Glutamatergic neuron (in vitro differentiated cells): ENCODE data around the gene SLF1. TPM values are rescaled to one million over a fixed set of nuclear protein-coding genes. Genes with fewer than 3 reads are reported as not detected.

ENCODE experiments used
- DNase-seq: peaks from one replicate; pipeline ENCODE4 v3.0.0; 2022
- H3K27ac Mint-ChIP-seq: one replicate; pipeline ENCODE4 v1.8.0; 2020; ENCODE audit warnings: mild to moderate bottlenecking, mixed read lengths, inconsistent platforms; ENCODE audit not compliant: unreplicated experiment
- H3K27me3 Mint-ChIP-seq: one replicate; pipeline ENCODE4 v1.8.0; 2020; ENCODE audit warnings: mild to moderate bottlenecking, moderate library complexity, mixed read lengths, inconsistent platforms; ENCODE audit not compliant: unreplicated experiment
- H3K36me3 Mint-ChIP-seq: one replicate; pipeline ENCODE4 v1.8.0; 2020; ENCODE audit warnings: mild to moderate bottlenecking, mixed read lengths, inconsistent platforms; ENCODE audit not compliant: unreplicated experiment
- H3K4me1 Mint-ChIP-seq: one replicate; pipeline ENCODE4 v1.8.0; 2020; ENCODE audit warnings: mild to moderate bottlenecking, low read depth, mixed read lengths, inconsistent platforms; ENCODE audit not compliant: unreplicated experiment
- H3K4me3 Mint-ChIP-seq: one replicate; pipeline ENCODE4 v1.8.0; 2020; ENCODE audit warnings: mild to moderate bottlenecking, mixed read lengths, inconsistent platforms; ENCODE audit not compliant: unreplicated experiment
- H3K9me3 Mint-ChIP-seq: one replicate; pipeline ENCODE4 v1.8.0; 2020; ENCODE audit warnings: mild to moderate bottlenecking, moderate library complexity, mixed read lengths, inconsistent platforms; ENCODE audit not compliant: unreplicated experiment
- CTCF ChIP-seq: fragments of 200-600 bp; sonication (generic); IDR thresholded peaks from one replicate; pipeline ENCODE4 v1.5.0; 2021; ENCODE audit not compliant: partially characterized antibody, unreplicated experiment
- total RNA-seq: library from RNA; stranded (reverse); fragmentation: NEBNext Ultra II Directional; extraction: Animal tissue kit (Norgen Biotek cat#: 25700); gene quantifications from one replicate; pipeline ENCODE4 v1.2.1, GENCODE V29; 2021; ENCODE audit not compliant: unreplicated experiment

The SLF1 gene
- total RNA-seq, 1 donor from 2014 or later: 2.6 TPM

- Mint-ChIP-seq H3K27me3 (no peaks in the 10 kb centered on the region), H3K27ac (no peak overlapping the region), H3K4me3 (no peak overlapping the region), H3K4me1 (peaks cover 5% of the 10 kb centered on the region), H3K36me3 (no peaks in the 10 kb centered on the region), H3K9me3 (no peaks in the 10 kb centered on the region)
- no peak for TF ChIP-seq CTCF
- DNase-seq: no peak
These were observed 121.8 kb downstream of the SLF1 start for GRCh38 chr5:94740286-94740685.

DNA sequence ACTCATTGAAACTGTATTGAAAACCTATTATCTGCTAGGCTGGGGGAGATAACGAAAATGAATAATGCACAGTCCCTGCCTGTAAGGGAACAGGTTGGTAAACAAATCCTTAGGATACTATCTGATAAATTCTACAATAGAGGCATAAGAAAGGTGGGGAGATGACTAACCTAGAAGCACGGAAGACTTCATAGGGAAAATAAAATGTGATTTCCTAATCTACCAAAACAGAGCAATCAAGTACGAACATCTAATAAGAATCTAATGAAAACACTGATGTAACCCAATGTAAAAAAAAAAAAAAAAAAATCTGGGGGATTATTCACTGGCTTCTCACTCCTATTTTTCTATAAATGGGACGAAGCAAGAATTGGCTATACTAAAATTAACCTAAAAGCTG, 124.4 kb downstream of the SLF1 start:
- peaks cover 5% of the 10 kb centered on the region for H3K4me1 Mint-ChIP-seq
- DNase-seq: no peak
- H3K4me3 Mint-ChIP-seq: no peak overlapping the region
- no peak for TF ChIP-seq CTCF
- H3K27me3 Mint-ChIP-seq: no peaks in the 10 kb centered on the region
- no peaks in the 10 kb centered on the region for H3K9me3 Mint-ChIP-seq
- no peaks in the 10 kb centered on the region for H3K36me3 Mint-ChIP-seq
- H3K27ac Mint-ChIP-seq: no peak overlapping the region

- TF ChIP-seq CTCF: no peak
- Mint-ChIP-seq H3K36me3 (no peaks in the 10 kb centered on the region), H3K9me3 (no peaks in the 10 kb centered on the region), H3K27ac (no peak overlapping the region), H3K27me3 (no peaks in the 10 kb centered on the region), H3K4me3 (no peak overlapping the region), H3K4me1 (no peaks in the 10 kb centered on the region)
- no peak for DNase-seq
These were observed 126.4 kb downstream of the SLF1 start for GRCh38 chr5:94744906-94745305.

DNA sequence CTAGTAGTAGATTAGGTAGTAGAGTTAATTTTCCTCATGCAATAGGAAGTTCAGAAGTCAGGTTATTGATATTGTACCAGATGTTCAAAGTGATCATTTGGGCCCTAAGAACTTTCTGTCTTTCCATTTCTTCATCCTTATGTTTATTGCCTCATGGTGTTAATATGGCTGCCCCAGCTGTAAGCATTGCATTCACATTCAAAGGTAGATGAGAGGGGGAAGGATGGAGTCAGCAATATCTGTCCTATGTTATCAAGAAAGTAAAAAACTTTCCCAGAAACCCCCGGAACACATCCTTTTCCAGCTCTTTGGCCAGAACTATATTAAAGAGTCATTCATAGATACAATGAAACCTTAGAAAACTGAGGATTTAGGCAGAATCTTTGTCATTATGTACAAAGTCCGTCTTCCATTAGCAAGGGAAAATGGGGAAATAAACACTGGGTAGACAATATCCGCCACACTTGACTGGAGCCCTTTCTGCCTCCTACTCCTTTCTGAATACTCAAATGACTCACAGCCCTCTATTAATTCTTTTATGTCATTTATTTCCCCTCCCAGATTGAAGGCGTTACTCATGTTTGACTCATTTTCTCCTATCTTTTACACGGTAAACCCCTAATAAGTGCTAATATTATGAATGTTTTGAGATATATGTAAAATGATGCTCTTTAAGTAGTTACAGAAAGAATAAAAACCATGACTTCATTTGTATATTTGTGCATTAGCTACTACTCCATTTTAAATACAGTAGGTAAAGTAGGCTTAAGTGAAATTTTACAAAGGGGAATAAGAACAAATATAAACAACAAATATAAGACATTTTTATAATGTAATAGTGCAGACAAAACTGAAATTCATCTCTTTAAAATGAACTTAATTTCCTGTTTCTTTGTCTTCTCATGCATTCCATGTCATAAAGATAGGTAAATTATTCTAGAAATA, 127.6 kb downstream of the SLF1 start:
- TF ChIP-seq CTCF: no peak
- H3K4me1 Mint-ChIP-seq: no peaks in the 10 kb centered on the region
- no peaks in the 10 kb centered on the region for H3K27me3 Mint-ChIP-seq
- H3K4me3 Mint-ChIP-seq: no peak overlapping the region
- no peaks in the 10 kb centered on the region for H3K36me3 Mint-ChIP-seq
- no peaks in the 10 kb centered on the region for H3K9me3 Mint-ChIP-seq
- H3K27ac Mint-ChIP-seq: no peak overlapping the region
- DNase-seq: no peak

- peaks cover 4% of the 10 kb centered on the region for H3K4me1 Mint-ChIP-seq
- no peaks in the 10 kb centered on the region for H3K36me3 Mint-ChIP-seq
- no peaks in the 10 kb centered on the region for H3K9me3 Mint-ChIP-seq
- H3K4me3 Mint-ChIP-seq: no peak overlapping the region
- no peaks in the 10 kb centered on the region for H3K27me3 Mint-ChIP-seq
- no peak for DNase-seq
- H3K27ac Mint-ChIP-seq: no peak overlapping the region
- TF ChIP-seq CTCF: no peak
These were observed 128.3 kb downstream of the SLF1 start for GRCh38 chr5:94746731-94747124.
